HG02763 (cell line): ENCODE results near the gene ZNF592.

ENCODE experiments used
- ATAC-seq: cut with Tn5 transposase; IDR thresholded peaks from one replicate; pipeline ENCODE4 v1.9.1; 2021; ENCODE audit warnings: mild to moderate bottlenecking, moderate library complexity; ENCODE audit not compliant: unreplicated experiment

Gene ZNF592

GRCh38 chr15:84824260-84825007 is 76.0 kb downstream of the ZNF592 start:
- ATAC-seq, result no peak

GRCh38 chr15:84826369-84826823 is 78.0 kb downstream of the ZNF592 start:
- ATAC-seq, result no peak

GRCh38 chr15:84827246-84827645 is 78.9 kb downstream of the ZNF592 start:
- ATAC-seq, result no peak

- ATAC-seq, result no peak
Observed at GRCh38 chr15:84828086-84828908, 79.9 kb downstream of the ZNF592 start.

- no peak for ATAC-seq
Observed at GRCh38 chr15:84829428-84829827, 81.0 kb downstream of the ZNF592 start.

DNA sequence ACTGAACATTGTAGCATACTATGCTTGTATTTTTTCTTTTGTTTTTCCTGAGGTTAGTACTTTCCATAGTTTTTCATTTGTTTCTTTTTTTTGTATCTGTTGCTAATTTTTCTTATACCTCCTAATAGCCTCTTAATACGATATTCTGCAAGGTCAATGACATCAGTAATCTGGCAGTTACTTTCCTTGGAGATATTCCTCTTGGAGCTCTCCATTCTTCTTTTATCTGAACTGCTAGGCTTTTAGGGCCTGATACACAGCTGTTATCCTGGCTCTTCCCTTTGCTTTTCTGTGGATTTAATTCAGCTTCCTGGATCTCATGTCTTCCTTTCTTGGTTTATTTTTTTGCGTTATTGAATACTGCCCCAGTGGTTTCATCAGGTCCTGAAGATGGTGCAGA is 81.6 kb downstream of the ZNF592 start:
- no peak for ATAC-seq

DNA sequence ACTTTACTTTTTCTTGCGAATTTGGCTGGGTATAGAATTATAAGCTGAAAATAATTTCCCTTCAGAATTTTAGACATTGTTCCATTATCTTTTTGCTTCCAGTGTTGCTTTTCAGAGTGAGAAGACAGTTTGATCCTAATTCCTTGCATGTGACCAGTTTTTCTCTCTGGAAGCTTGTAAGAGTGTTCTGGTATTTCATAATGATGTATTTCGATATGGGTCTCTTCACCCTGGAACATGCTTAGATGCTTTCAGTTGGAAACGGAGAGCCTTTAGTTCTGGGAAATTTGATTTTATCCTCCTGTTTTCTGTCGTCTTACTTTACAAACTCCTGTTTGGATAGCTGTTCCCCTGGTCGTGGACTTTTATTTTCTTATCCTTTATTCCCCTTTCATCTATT is 82.6 kb downstream of the ZNF592 start:
- ATAC-seq, result no peak

- no peak for ATAC-seq
Observed at GRCh38 chr15:84831613-84832012, 83.2 kb downstream of the ZNF592 start.

- no peak for ATAC-seq
Observed at GRCh38 chr15:84832448-84833040, 84.2 kb downstream of the ZNF592 start.

DNA sequence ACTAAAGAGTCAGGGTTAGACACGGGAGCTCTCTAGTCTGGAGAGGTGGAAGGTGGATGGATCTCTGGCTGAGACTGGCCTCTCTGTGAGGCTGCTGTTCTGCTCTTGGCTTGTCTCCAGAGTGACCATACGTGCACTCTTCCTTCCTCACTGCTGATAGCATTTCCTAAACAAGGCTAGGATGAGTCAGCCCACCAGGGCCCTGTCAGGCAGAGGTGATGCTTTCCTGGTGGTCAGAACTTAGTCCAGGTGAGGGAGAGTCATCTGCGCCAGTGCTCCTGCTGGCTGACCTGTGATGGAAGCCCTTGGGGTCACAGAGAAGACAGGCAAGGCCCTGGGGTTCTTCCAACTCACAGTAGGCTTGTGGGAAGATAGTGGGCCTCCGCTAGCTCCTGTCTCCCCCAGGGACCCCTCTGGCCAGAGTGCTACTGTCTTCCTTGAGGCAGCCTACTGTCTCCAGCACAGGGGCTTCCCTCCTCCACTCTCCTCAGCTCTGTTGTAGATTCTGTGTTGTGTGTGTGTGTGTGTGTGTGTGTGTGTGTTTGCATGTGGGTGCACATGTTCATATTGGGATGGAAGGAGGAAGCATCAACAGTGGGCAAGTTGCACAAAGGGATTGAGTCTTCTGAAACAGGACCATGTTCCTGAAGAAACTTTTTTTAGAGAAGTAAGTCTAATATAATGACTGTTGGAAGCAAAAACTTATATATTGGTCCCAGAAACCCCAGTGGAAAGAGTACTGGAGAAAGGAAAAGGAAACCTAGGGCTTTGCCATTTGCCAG is 85.2 kb downstream of the ZNF592 start:
- ATAC-seq, result no peak

DNA sequence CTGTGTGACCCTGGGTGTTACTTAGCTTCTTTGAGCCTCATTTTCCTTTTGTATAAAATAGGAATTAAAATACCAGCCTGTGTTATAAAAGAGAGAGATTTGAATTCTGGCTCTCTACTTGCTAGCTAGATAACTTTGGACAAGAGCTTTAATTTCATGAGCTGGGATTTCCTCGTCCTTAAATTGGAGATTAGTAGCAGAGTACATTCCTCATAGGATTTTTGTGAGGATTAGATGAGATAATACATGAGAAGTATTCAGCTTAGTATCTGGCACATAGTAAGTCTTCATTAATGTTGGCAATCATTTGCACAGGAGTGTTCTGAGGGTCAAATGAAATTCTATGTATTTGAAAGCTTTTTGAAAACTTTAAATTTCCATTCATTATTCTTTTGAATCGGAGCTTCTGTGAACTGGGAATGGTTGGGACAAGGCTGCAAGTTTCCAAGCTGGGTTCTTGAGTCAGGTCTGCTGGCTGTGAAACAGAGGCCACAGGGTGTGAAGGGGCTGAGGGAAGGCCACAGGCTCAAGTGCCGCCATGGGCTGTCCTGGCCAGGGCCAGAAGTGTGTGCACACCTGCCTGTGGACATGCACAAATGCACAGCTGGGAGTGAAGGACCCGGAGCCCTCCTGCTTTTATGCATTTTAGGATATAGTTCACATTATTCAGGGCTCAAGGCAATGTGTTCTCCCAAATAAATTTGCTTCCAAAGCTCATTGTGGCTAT is 86.0 kb downstream of the ZNF592 start:
- ATAC-seq, result no peak

DNA sequence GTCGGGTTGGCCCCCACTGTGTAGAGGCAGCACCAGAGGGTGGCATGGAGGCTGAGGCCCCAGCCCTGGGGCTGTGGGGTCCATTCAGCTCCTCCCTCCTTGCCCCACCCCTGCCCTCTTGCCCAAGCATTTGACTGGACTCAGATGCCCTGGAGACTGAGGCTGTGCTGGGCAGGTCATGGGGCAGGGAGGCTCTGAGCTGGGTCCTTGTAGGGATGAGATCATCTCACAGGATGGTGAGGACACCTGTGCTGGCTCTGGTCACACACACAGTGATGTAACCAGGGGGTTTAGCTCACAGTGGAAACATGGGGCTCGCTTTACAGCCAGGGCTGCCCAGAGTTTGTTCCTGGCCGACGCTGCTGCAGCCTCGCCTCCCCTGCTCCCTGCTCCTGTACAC is 86.6 kb downstream of the ZNF592 start:
- ATAC-seq, result no peak

DNA sequence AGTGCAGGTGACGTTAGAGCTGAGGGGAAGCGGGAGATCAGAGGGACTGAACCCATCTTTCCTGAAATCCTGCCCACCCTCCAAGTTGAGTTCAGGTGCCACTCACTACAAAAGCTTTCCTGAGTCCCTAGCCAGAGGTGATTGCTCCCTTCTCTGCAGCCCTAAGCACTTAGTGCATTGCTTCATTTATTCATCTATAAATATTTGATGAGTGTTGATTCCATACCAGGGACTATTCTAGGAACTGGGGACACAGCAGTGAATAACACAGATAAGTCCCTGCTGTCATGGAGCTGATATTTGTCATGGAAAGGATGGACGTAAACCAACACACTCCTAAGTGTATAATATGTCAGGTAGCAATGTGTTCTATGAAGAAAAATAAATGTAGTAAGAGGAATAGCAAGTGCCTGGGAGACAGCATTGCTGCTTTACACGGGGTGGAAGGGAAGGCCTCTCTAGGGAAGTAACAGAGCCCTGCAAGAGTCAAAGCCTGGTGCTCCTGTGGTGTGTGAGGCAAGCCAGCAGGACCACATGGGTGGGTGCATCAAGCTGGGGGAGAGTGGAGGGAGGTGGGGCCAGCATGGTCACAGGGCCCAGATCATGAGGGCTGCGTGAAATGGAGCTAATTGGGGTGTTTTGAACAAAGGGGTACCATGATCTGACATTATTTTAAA is 87.4 kb downstream of the ZNF592 start:
- ATAC-seq, result no peak

DNA sequence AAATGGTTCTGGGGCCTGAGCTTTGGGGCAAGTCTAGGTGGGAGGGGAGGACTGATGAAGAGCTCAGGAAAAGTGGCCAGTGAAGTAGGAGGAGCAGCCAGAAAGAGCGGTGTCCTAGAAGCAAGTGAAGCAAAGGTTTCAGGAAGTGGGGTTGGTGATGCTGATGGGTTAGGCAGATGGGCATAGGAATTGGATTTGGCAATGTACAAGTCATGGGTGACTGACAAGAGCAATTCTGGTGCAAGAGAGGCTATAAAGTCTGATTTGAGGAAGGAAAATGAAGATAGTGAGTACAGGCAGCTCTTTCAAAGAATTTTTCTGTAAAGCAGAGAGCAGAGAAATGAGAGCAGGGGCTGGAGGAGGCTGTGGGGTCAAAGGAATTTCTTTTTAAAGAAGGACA is 88.5 kb downstream of the ZNF592 start:
- ATAC-seq, result no peak

- ATAC-seq, result no peak
Observed at GRCh38 chr15:84839714-84840113, 91.3 kb downstream of the ZNF592 start.

DNA sequence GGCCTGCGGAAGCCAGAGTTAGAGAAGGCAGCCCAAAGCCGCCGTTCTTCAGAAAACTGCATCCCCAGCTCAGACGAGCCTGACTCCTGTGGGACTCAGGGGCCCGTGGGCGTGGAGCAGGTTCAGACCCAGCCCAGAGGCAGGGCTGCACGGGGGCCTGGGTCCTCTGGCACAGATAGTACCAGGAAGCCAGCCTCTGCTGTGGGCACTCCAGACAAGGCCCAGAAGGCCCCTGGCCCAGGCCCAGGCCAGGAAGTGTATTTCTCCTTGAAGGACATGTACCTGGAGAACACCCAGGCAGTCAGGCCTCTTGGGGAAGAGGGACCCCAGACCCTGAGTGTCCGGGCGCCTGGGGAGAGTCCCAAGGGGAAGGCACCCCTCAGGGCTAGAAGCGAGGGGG is 91.9 kb downstream of the ZNF592 start:
- ATAC-seq, result no peak

GRCh38 chr15:84840741-84841429 is 92.5 kb downstream of the ZNF592 start:
- ATAC-seq, result no peak

- ATAC-seq, result no peak
Observed at GRCh38 chr15:84842781-84843180, 94.4 kb downstream of the ZNF592 start.

DNA sequence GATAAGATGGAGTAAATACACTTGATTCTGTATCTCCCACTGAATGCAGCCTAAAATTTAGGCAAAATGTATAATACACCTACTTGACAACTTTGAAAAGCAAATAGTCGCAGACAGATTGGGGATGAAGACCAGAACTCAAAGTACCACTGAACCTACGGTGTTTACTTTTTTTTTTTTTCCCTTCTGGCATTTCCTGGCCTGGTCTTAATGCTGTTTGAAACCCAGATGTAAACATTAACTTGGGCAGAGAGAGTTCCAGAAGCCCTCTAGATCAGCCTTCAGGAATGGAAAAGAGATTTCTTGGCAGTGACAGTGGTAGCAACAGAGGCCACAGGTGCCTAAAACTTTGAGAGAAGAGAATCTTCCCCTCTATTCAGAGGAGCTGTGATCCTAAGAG is 96.6 kb downstream of the ZNF592 start:
- ATAC-seq, result no peak
